HEK293 (cell line): ENCODE data around the gene TRIM73.
"Not testable (repeated sequence)": the region's sequence is repeated elsewhere in the genome, so short reads cannot be mapped to it uniquely, and the experiment has no call there.

Experiments used
- CTCF ChIP-seq: fragments of 450-650 bp; formaldehyde crosslinking; IDR thresholded peaks from 2 replicates; pipeline ENCODE4 v1.5.1; 2016; ENCODE audit warnings: missing biosample characterization, missing genetic modification characterization
- REST ChIP-seq: fragments of 450-650 bp; formaldehyde crosslinking; IDR thresholded peaks from 2 replicates; pipeline ENCODE4 v1.5.1; 2016; ENCODE audit warnings: missing biosample characterization, missing genetic modification characterization
- TCF7L2 ChIP-seq: IDR thresholded peaks from 2 replicates; pipeline ENCODE4 v1.6.1; 2011; ENCODE audit warnings: low read depth, mild to moderate bottlenecking, inconsistent platforms, low read length, moderate library complexity, borderline replicate concordance
- TRIM28 ChIP-seq: IDR thresholded peaks from 2 replicates; pipeline ENCODE4 v1.6.1; 2011; ENCODE audit warnings: low read length, control low read depth, borderline replicate concordance
- ZBTB1 ChIP-seq: fragments of 450-650 bp; formaldehyde crosslinking; IDR thresholded peaks from 2 replicates; pipeline ENCODE4 v1.5.1; 2016; ENCODE audit warnings: missing biosample characterization, missing genetic modification characterization
- ZNF121 ChIP-seq: fragments of 450-650 bp; formaldehyde crosslinking; IDR thresholded peaks from 2 replicates; pipeline ENCODE4 v1.5.1; 2016; ENCODE audit warnings: missing biosample characterization, missing genetic modification characterization

DNA sequence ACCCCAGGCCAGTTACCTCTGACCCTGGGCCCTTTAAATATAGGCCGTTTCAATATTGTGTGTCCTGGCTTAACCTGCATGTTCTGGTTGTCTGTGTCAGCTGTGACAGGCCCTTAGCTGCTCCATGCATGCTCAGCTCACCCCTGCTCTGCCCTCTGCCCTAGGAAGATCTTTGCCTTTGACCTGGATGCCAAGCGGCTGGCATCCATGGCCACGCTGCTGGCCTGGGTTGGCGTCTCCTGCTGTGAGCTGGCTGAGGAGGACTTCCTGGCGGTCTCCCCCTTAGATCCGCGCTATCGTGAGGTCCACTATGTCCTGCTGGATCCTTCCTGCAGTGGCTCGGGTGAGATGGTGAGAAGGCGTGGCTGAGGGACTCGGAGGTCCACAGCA is 20.0 kb downstream of the TRIM73 start:
- TF ChIP-seq TRIM28; ZBTB1 (tag by site-specific recombination); TCF7L2; ZNF121 (tag by site-specific recombination); CTCF; REST (tag by site-specific recombination): not testable (repeated sequence)
